KMS-11 (cell line): ENCODE measurements around the gene AGBL4.

ENCODE experiments used
- H2AFZ ChIP-seq: fragments of 200-600 bp; sonication (generic); 2 replicates; pipeline ENCODE4 v1.6.1; 2016; ENCODE audit warnings: antibody characterized with exemption, mixed run types, low read depth
- H3K27ac ChIP-seq: fragments of 200-600 bp; sonication (generic); 2 replicates; pipeline ENCODE4 v1.6.1; 2016; ENCODE audit warnings: mild to moderate bottlenecking, mixed run types
- H3K27me3 ChIP-seq: fragments of 200-600 bp; sonication (generic); 2 replicates; pipeline ENCODE4 v1.6.1; 2017; ENCODE audit warnings: mild to moderate bottlenecking, low read depth, mixed run types, moderate library complexity; ENCODE audit not compliant: insufficient read depth
- H3K36me3 ChIP-seq: fragments of 200-600 bp; sonication (generic); 2 replicates; pipeline ENCODE4 v1.6.1; 2017; ENCODE audit warnings: mild to moderate bottlenecking, mixed run types; ENCODE audit not compliant: insufficient read depth
- H3K4me1 ChIP-seq: fragments of 200-600 bp; sonication (generic); 2 replicates; pipeline ENCODE4 v1.6.1; 2016; ENCODE audit warnings: mild to moderate bottlenecking, low read depth, mixed run types; ENCODE audit not compliant: poor library complexity, severe bottlenecking
- H3K4me2 ChIP-seq: fragments of 200-600 bp; sonication (generic); 2 replicates; pipeline ENCODE4 v1.7.0; 2016; ENCODE audit warnings: mild to moderate bottlenecking, mixed run types
- H3K4me3 ChIP-seq: fragments of 200-600 bp; sonication (generic); IDR thresholded peaks from 2 replicates; pipeline ENCODE4 v1.6.1; 2017; ENCODE audit warnings: low read depth, low read length, mixed read lengths; ENCODE audit not compliant: insufficient read depth
- H3K79me2 ChIP-seq: fragments of 200-600 bp; sonication (generic); 2 replicates; pipeline ENCODE4 v1.6.1; 2016; ENCODE audit warnings: low read depth, mixed run types; ENCODE audit not compliant: insufficient read depth
- H3K9ac ChIP-seq: fragments of 200-600 bp; sonication (generic); 2 replicates; pipeline ENCODE4 v1.6.1; 2016; ENCODE audit warnings: mild to moderate bottlenecking, mixed run types
- H4K20me1 ChIP-seq: fragments of 200-600 bp; sonication (generic); 2 replicates; pipeline ENCODE4 v1.6.1; 2016; ENCODE audit warnings: mild to moderate bottlenecking, mixed run types; ENCODE audit not compliant: insufficient read depth
- TF ChIP-seq, protein P1 (sequence below): fragments of 200-600 bp; sonication (generic); conservative IDR thresholded peaks from 2 replicates; pipeline ENCODE4 v1.6.1; 2017; ENCODE audit warnings: low read depth, mild to moderate bottlenecking, antibody characterized with exemption, low read length, moderate library complexity, mixed read lengths

Gene AGBL4

DNA sequence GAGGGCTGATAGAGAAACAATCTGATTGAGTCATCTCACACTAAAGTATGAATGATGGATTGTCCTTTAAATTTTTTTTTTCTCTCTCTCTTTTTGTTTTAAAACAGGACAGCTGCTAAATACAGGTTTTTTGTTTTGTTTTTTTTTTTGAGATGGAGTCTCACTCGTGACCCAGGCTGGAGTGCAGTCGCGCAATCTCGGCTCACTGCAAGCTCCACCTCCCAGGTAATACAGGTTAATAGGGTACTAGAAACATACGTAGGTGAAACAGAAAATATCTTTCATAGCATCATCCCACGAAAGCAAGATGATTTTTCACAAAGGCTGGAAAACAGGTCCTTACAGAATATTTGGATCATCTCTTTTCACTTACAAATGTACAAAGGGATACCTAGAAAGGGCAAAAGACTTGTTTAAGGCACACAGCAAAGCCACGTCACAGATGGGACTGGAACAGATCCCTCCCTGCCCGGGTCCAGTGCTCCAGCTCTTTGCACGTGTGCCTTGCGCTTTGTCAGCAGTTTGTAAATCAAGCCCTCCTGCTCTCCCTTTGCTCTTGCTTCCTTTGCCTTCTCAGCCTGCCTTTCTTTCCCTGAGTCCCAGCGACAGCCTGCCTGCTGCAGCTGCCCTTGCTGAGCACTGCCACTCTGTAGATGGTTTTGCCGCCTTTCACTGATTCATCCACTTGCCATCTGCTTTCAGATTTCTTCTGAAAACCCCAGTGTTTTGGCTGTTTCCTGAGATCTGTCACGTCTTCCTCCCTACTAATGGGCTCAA lies 1075.8 kb downstream of the AGBL4 start:
- H3K4me3 ChIP-seq, result no peak overlapping the region
- no peak overlapping the region for H2AFZ ChIP-seq
- H3K27ac ChIP-seq, result no peak overlapping the region

DNA sequence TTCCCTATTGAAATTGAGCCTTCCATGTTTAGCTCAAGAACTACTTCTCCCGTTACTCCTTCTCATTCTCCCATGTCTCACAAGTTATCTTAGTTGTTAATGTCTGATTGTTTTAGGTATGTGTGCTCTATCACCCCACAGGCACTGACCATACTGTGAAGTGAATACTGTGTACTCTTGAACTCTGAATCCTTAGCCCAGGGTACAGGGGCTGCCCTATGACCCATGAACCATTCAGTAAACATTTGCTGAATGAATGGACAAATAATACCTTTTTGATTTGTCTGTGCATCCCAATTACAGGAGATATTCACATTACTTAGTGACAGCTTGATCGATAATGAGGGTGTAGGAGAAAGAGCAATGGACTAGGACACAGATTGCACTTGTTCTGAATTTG lies 1077.7 kb downstream of the AGBL4 start:
- H2AFZ ChIP-seq, result no peak overlapping the region
- H3K4me1 ChIP-seq, result no peaks in the 10 kb centered on the region
- no peak overlapping the region for H3K27ac ChIP-seq
- no peaks in the 10 kb centered on the region for H4K20me1 ChIP-seq
- no peak overlapping the region for H3K4me3 ChIP-seq
- no peaks in the 10 kb centered on the region for H3K36me3 ChIP-seq
- H3K4me2 ChIP-seq, result no peak overlapping the region
- no peak overlapping the region for H3K9ac ChIP-seq
- no peaks in the 10 kb centered on the region for H3K79me2 ChIP-seq
- H3K27me3 ChIP-seq, result no peaks in the 10 kb centered on the region
- TF ChIP-seq, protein P1, sequence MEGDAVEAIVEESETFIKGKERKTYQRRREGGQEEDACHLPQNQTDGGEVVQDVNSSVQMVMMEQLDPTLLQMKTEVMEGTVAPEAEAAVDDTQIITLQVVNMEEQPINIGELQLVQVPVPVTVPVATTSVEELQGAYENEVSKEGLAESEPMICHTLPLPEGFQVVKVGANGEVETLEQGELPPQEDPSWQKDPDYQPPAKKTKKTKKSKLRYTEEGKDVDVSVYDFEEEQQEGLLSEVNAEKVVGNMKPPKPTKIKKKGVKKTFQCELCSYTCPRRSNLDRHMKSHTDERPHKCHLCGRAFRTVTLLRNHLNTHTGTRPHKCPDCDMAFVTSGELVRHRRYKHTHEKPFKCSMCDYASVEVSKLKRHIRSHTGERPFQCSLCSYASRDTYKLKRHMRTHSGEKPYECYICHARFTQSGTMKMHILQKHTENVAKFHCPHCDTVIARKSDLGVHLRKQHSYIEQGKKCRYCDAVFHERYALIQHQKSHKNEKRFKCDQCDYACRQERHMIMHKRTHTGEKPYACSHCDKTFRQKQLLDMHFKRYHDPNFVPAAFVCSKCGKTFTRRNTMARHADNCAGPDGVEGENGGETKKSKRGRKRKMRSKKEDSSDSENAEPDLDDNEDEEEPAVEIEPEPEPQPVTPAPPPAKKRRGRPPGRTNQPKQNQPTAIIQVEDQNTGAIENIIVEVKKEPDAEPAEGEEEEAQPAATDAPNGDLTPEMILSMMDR, result no peak

More for the DNA sequence above, 1075.8 kb downstream of the AGBL4 start:
- Histone ChIP-seq H3K36me3 (no peaks in the 10 kb centered on the region), H3K4me2 (no peak overlapping the region), H4K20me1 (no peaks in the 10 kb centered on the region), H3K9ac (no peak overlapping the region), H3K27me3 (no peaks in the 10 kb centered on the region), H3K79me2 (no peaks in the 10 kb centered on the region), H3K4me1 (no peaks in the 10 kb centered on the region)
- TF ChIP-seq, protein P1, result no peak

DNA sequence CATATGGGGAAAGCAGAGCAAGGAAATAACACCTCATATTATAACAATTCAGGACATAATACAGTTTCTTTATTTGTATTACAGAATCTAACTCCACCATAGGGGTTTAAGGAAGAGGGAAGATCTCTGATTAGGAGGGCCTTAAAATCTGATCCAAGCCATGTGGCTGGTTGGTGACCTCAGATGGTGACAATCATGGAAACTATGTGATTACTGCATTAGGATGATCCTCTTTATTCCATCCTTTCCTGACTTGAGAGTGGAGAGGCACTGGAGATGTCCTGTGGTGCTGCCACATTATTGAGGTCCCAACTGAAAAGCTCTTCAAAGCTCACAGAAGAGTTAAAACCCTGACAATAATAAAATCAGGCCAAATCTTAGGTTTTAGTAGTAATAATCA lies 1078.9 kb downstream of the AGBL4 start:
- Histone ChIP-seq H3K9ac (no peak overlapping the region), H2AFZ (no peak overlapping the region), H3K36me3 (no peaks in the 10 kb centered on the region), H3K4me2 (no peak overlapping the region), H3K4me3 (no peak overlapping the region), H3K79me2 (no peaks in the 10 kb centered on the region), H3K27me3 (no peaks in the 10 kb centered on the region), H3K27ac (no peak overlapping the region), H4K20me1 (no peaks in the 10 kb centered on the region), H3K4me1 (no peaks in the 10 kb centered on the region)
- TF ChIP-seq, protein P1, result no peak

DNA sequence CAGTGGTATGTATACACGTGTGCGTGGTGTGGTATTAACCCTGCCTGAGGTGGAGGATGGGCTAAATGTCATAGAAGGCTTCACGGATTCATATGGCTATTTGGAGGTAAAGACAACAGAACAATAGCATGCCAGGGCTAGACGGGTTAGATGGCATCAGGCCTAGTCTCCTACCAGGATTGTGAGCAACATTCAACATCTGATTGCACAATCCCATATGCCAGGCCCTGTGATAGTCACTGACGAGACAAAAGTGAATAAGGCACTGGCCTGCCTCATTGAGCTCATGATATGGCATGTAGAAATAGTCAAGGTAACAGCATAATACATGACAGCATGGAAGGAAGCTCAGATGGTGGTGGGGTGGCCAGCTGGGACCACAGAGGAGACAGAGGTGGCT lies 1079.9 kb downstream of the AGBL4 start:
- no peaks in the 10 kb centered on the region for H3K79me2 ChIP-seq
- no peaks in the 10 kb centered on the region for H3K27me3 ChIP-seq
- no peak overlapping the region for H3K4me3 ChIP-seq
- TF ChIP-seq, protein P1, result no peak
- H2AFZ ChIP-seq, result no peak overlapping the region
- no peaks in the 10 kb centered on the region for H4K20me1 ChIP-seq
- no peak overlapping the region for H3K27ac ChIP-seq
- no peaks in the 10 kb centered on the region for H3K4me1 ChIP-seq
- no peak overlapping the region for H3K4me2 ChIP-seq
- no peak overlapping the region for H3K9ac ChIP-seq
- H3K36me3 ChIP-seq, result no peaks in the 10 kb centered on the region
